Sigmoid colon (tissue), 7 donors: ENCODE data around the gene ABCA1. TPM values are rescaled to one million over a fixed set of nuclear protein-coding genes. Genes with fewer than 3 reads are reported as not detected.
"Not testable (repeated sequence)": the region's sequence is repeated elsewhere in the genome, so short reads cannot be mapped to it uniquely, and the experiment has no call there.

Experiments
- DNase-seq: peaks from one replicate; pipeline ENCODE4 v3.0.0-alpha.2; 2019
- H3K27ac ChIP-seq, 4 donors: fragments of 200-600 bp; sonication (generic); one replicate each; pipeline ENCODE4 v1.5.1; 2016 to 2019; ENCODE audit warnings: mild to moderate bottlenecking in 1 of 4
- H3K27me3 ChIP-seq, 3 donors: fragments of 200-600 bp; sonication (generic); one replicate each; pipeline ENCODE4 v1.5.1; 2019; ENCODE audit warnings: mild to moderate bottlenecking in 1 of 3
- H3K36me3 ChIP-seq, 4 donors: fragments of 200-600 bp; sonication (generic); one replicate each; pipeline ENCODE4 v1.5.1; 2016 to 2019
- H3K4me1 ChIP-seq, 4 donors: fragments of 200-600 bp; sonication (generic); one replicate each; pipeline ENCODE4 v1.5.1; 2017 to 2019
- H3K4me3 ChIP-seq, 4 donors: fragments of 200-600 bp; sonication (generic); one replicate each; pipeline ENCODE4 v1.5.1; 2017 to 2019; ENCODE audit warnings: mild to moderate bottlenecking in 2 of 4, moderate library complexity in 1 of 4
- H3K9me3 ChIP-seq, 4 donors: fragments of 200-600 bp in 3 of 4; sonication (generic) in 3 of 4; one replicate each; pipeline versions ENCODE4 v1.5.1 to v1.6.1; 2013 to 2019
- CTCF ChIP-seq, 4 experiments: fragments of 450-650 bp in 3 of 4; fragments of 200-600 bp in 1 of 4; IDR thresholded peaks; one replicate each; pipeline ENCODE4 v1.5.1; 2016 to 2019; ENCODE audit warnings: antibody characterized with exemption in 4 of 4, mild to moderate bottlenecking in 3 of 4, moderate library complexity in 2 of 4
- EP300 ChIP-seq, 4 donors: sonication (generic); formaldehyde crosslinking; IDR thresholded peaks; one replicate each; pipeline ENCODE4 v1.6.1; 2017; ENCODE audit warnings: antibody characterized with exemption in 4 of 4
- POLR2A ChIP-seq, 2 donors: fragments of 450-650 bp; IDR thresholded peaks; one replicate each; pipeline ENCODE4 v1.6.1; 2016; ENCODE audit warnings: antibody characterized with exemption in 2 of 2, mild to moderate bottlenecking in 2 of 2, moderate library complexity in 2 of 2
- POLR2AphosphoS5 ChIP-seq, 4 donors: sonication (generic); formaldehyde crosslinking; IDR thresholded peaks; one replicate each; pipeline ENCODE4 v1.6.1; 2017; ENCODE audit warnings: antibody characterized with exemption in 4 of 4
- WGBS, 2 donors: extraction: QIAGEN DNeasy Blood & Tissue Kit; methylation state at CpG; one replicate each; pipeline ENCODE4 v1.1.7; 2013; 5-methylcytosine and 5-hydroxymethylcytosine counted together
- intact Hi-C: fragments of 100-400 bp; cut with DNase I; formaldehyde crosslinking; loops from one replicate; pipeline ENCODE4 v1.15.1; 2023
- polyA plus RNA-seq, 3 donors: library from polyadenylated mRNA; stranded (reverse); fragments of 200-250 nt; gene quantifications; one replicate each; pipeline ENCODE4 v1.2.3, GENCODE V29; 2013
- total RNA-seq, 4 donors: library from RNA; depleted of rRNA; stranded (reverse); fragments of >200 nt; gene quantifications; one replicate each; pipeline ENCODE4 v1.1.0, GENCODE V29; 2016
- donor health status: healthy with polysubstance abuse.
- donor health status: Bipolar disorder and iron deficiency.
- donor health status: healthy.

Gene ABCA1
- total and polyA plus RNA-seq, 7 donors: 2.4 to 110 (median 76.7) TPM

- no peaks in the 10 kb centered on the region for H3K9me3 ChIP-seq
- no peak for TF ChIP-seq POLR2A (IDR thresholded peaks at IDR 0.05)
- no peak for TF ChIP-seq EP300 (IDR thresholded peaks at IDR 0.05)
- TF ChIP-seq POLR2AphosphoS5 (IDR thresholded peaks at IDR 0.05): peak in 2 of 4 donors; percentile 5 to 8
- no peak for TF ChIP-seq CTCF (IDR thresholded peaks at IDR 0.05)
- DNase-seq: no peak
- peaks cover 0 to 12% (median 8%) of the 10 kb centered on the region in 4 donors for H3K4me1 ChIP-seq
- WGBS, 2 donors: 82 to 93% methylated on average over 11 of the region's 11 CpGs
- H3K27me3 ChIP-seq: no peaks in the 10 kb centered on the region
- peaks cover 0 to 4% (median 0%) of the 10 kb centered on the region in 4 donors for H3K36me3 ChIP-seq
- H3K4me3 ChIP-seq: no peak overlapping the region
- peak overlapping the region in 2 of 4 donors; percentile 7 to 35 for H3K27ac ChIP-seq
- intact Hi-C loops: loop anchor here (5.0 kb wide), 1 partner anchor 222 kb away; no protein-coding TSS in a partner anchor
Measured at GRCh38 chr9:104774831-104775573, 153.0 kb downstream of the ABCA1 start.

GRCh38 chr9:104774132-104774531 is 153.8 kb downstream of the ABCA1 start:
- Histone ChIP-seq H3K27ac (peak overlapping the region in 1 of 4 donors; percentile 7), H3K4me3 (no peak overlapping the region), H3K9me3 (no peaks in the 10 kb centered on the region), H3K27me3 (no peaks in the 10 kb centered on the region), H3K4me1 (peaks cover 0 to 12% (median 8%) of the 10 kb centered on the region in 4 donors), H3K36me3 (no peaks in the 10 kb centered on the region)
- 62 to 74% methylated on average over 1 of the region's 1 CpG for WGBS, 2 donors
- TF ChIP-seq POLR2A (IDR thresholded peaks at IDR 0.05) (no peak), CTCF (IDR thresholded peaks at IDR 0.05) (no peak), POLR2AphosphoS5 (IDR thresholded peaks at IDR 0.05) (no peak), EP300 (IDR thresholded peaks at IDR 0.05) (no peak)
- intact Hi-C loops: no loop called here
- DNase-seq: no peak

- no peaks in the 10 kb centered on the region for H3K9me3 ChIP-seq
- no peaks in the 10 kb centered on the region for H3K27me3 ChIP-seq
- 60 to 84% methylated on average over 5 of the region's 5 CpGs for whole genome bisulfite sequencing, 2 donors
- intact Hi-C loops: no loop called here
- no peaks in the 10 kb centered on the region for H3K36me3 ChIP-seq
- peaks cover 0 to 12% (median 8%) of the 10 kb centered on the region in 4 donors for H3K4me1 ChIP-seq
- no peak for TF ChIP-seq CTCF (IDR thresholded peaks at IDR 0.05)
- TF ChIP-seq EP300 (IDR thresholded peaks at IDR 0.05): no peak
- TF ChIP-seq POLR2A (IDR thresholded peaks at IDR 0.05): no peak
- no peak for TF ChIP-seq POLR2AphosphoS5 (IDR thresholded peaks at IDR 0.05)
- H3K4me3 ChIP-seq: no peak overlapping the region
- no peak for DNase-seq
- no peak overlapping the region for H3K27ac ChIP-seq
Measured at GRCh38 chr9:104772714-104773510, 155.0 kb downstream of the ABCA1 start.

GRCh38 chr9:104769655-104770054 is 158.3 kb downstream of the ABCA1 start:
- Histone ChIP-seq H3K4me3 (no peak overlapping the region), H3K9me3 (no peaks in the 10 kb centered on the region), H3K27ac (peak overlapping the region in 1 of 4 donors; percentile 15), H3K27me3 (no peaks in the 10 kb centered on the region), H3K36me3 (no peaks in the 10 kb centered on the region), H3K4me1 (peaks cover 0 to 8% (median 2%) of the 10 kb centered on the region in 4 donors)
- TF ChIP-seq CTCF (IDR thresholded peaks at IDR 0.05) (no peak), EP300 (IDR thresholded peaks at IDR 0.05) (no peak), POLR2AphosphoS5 (IDR thresholded peaks at IDR 0.05) (no peak), POLR2A (IDR thresholded peaks at IDR 0.05) (no peak)
- WGBS, 2 donors: 68 to 79% methylated on average over 2 of the region's 2 CpGs
- intact Hi-C loops: loop anchor here (10.0 kb wide), 1 partner anchor 645 kb away; no protein-coding TSS in a partner anchor
- DNase-seq: no peak

GRCh38 chr9:104769029-104769428 is 158.9 kb downstream of the ABCA1 start:
- not testable (repeated sequence) for H3K4me3 ChIP-seq, H3K36me3 ChIP-seq, H3K9me3 ChIP-seq, H3K27ac ChIP-seq, DNase-seq, H3K27me3 ChIP-seq
- intact Hi-C loops: loop anchor here (10.0 kb wide), 1 partner anchor 646 kb away; no protein-coding TSS in a partner anchor
- peaks cover 0 to 12% (median 7%) of the 10 kb centered on the region in 4 donors for H3K4me1 ChIP-seq
- 92% methylated on average over 12 of the region's 12 CpGs for WGBS, 2 donors
